T-helper 17 cell (primary cell): ENCODE measurements around the gene MPC1L. TPM values are rescaled to one million over a fixed set of nuclear protein-coding genes. Genes with fewer than 3 reads are reported as not detected.
"Not testable (repeated sequence)": the region's sequence is repeated elsewhere in the genome, so short reads cannot be mapped to it uniquely, and the experiment has no call there.

ENCODE experiments used
- ATAC-seq: fragments of 150-1000 bp; cut with Tn5 transposase; 2 replicates; pipeline ENCODE4 v1.10.0; 2021; ENCODE audit warnings: mild to moderate bottlenecking, moderate library complexity
- DNase-seq, 3 donors: peaks; one replicate each; pipeline versions ENCODE4 v3.0.0 to v3.0.0-alpha.2; 2020 to 2021
- H3K9me3 ChIP-seq: one replicate; pipeline ENCODE4 v1.7.0; 2013; ENCODE audit warnings: low read length, mild to moderate bottlenecking; ENCODE audit not compliant: control insufficient read depth, poor library complexity, severe bottlenecking
- H3K27ac Mint-ChIP-seq: one replicate; pipeline ENCODE4 v1.8.0; 2022; ENCODE audit warnings: mild to moderate bottlenecking, moderate library complexity, mixed read lengths
- H3K27me3 Mint-ChIP-seq: one replicate; pipeline ENCODE4 v1.8.0; 2022; ENCODE audit warnings: mixed read lengths
- H3K36me3 Mint-ChIP-seq: one replicate; pipeline ENCODE4 v1.8.0; 2022; ENCODE audit warnings: low read depth, mixed read lengths
- H3K4me1 Mint-ChIP-seq: one replicate; pipeline ENCODE4 v1.8.0; 2022; ENCODE audit warnings: mild to moderate bottlenecking, mixed read lengths
- H3K4me3 Mint-ChIP-seq: one replicate; pipeline ENCODE4 v1.8.0; 2022; ENCODE audit warnings: mild to moderate bottlenecking, moderate library complexity, mixed read lengths
- total RNA-seq, 4 donors: library from RNA in 2 of 4; stranded (reverse) in 2 of 4; gene quantifications; one replicate each; pipeline ENCODE4 v1.2.3 and lab custom pipeline; 2022 to 2026

MPC1L gene
- total RNA-seq, 2 donors from 2014 or later = not detected

- H3K27ac Mint-ChIP-seq = peak overlapping the region; percentile 37
- ATAC-seq = peak; percentile 94
- not testable (repeated sequence) for H3K9me3 ChIP-seq, H3K27me3 Mint-ChIP-seq, DNase-seq, H3K36me3 Mint-ChIP-seq
- H3K4me3 Mint-ChIP-seq = peak overlapping the region; percentile 58
- peaks cover 14% of the 10 kb centered on the region for H3K4me1 Mint-ChIP-seq
Measured at GRCh38 chrX:40589616-40590321, 33.5 kb upstream of the MPC1L start.

GRCh38 chrX:40603446-40603845, 19.8 kb upstream of the MPC1L start:
- DNase-seq (no peak), ATAC-seq (no peak)
- Mint-ChIP-seq H3K4me1 (no peaks in the 10 kb centered on the region), H3K36me3 (peaks cover 3% of the 10 kb centered on the region), H3K27me3 (no peaks in the 10 kb centered on the region), H3K27ac (peak overlapping the region; percentile 71), H3K4me3 (no peak overlapping the region)
- H3K9me3 ChIP-seq = no peaks in the 10 kb centered on the region

- no peak for ATAC-seq
- H3K4me1 Mint-ChIP-seq = no peaks in the 10 kb centered on the region
- peaks cover 3% of the 10 kb centered on the region for H3K36me3 Mint-ChIP-seq
- no peak overlapping the region for H3K4me3 Mint-ChIP-seq
- no peaks in the 10 kb centered on the region for H3K27me3 Mint-ChIP-seq
- DNase-seq = no peak
- no peak overlapping the region for H3K27ac Mint-ChIP-seq
- H3K9me3 ChIP-seq = no peaks in the 10 kb centered on the region
Measured at GRCh38 chrX:40607381-40607780, 15.8 kb upstream of the MPC1L start.

- no peaks in the 10 kb centered on the region for H3K9me3 ChIP-seq
- no peak for DNase-seq
- Mint-ChIP-seq H3K27ac (no peak overlapping the region), H3K36me3 (no peaks in the 10 kb centered on the region), H3K4me1 (no peaks in the 10 kb centered on the region), H3K27me3 (no peaks in the 10 kb centered on the region), H3K4me3 (no peak overlapping the region)
- no peak for ATAC-seq
Measured at GRCh38 chrX:40612511-40612910, 10.7 kb upstream of the MPC1L start.

- H3K27ac Mint-ChIP-seq = no peak overlapping the region
- no peak for DNase-seq
- ATAC-seq = no peak
- H3K4me1 Mint-ChIP-seq = no peaks in the 10 kb centered on the region
- H3K36me3 Mint-ChIP-seq = no peaks in the 10 kb centered on the region
- no peaks in the 10 kb centered on the region for H3K9me3 ChIP-seq
- H3K4me3 Mint-ChIP-seq = no peak overlapping the region
- H3K27me3 Mint-ChIP-seq = no peaks in the 10 kb centered on the region
Measured at GRCh38 chrX:40615976-40616375, 7.3 kb upstream of the MPC1L start.

- no peaks in the 10 kb centered on the region for H3K27me3 Mint-ChIP-seq
- H3K4me3 Mint-ChIP-seq = no peak overlapping the region
- H3K27ac Mint-ChIP-seq = no peak overlapping the region
- H3K36me3 Mint-ChIP-seq = no peaks in the 10 kb centered on the region
- no peaks in the 10 kb centered on the region for H3K9me3 ChIP-seq
- H3K4me1 Mint-ChIP-seq = no peaks in the 10 kb centered on the region
- ATAC-seq (no peak), DNase-seq (no peak)
Measured at GRCh38 chrX:40617566-40617965, 5.7 kb upstream of the MPC1L start.

- DNase-seq (no peak), ATAC-seq (no peak)
- H3K27ac Mint-ChIP-seq = no peak overlapping the region
- H3K27me3 Mint-ChIP-seq = no peaks in the 10 kb centered on the region
- H3K9me3 ChIP-seq = no peaks in the 10 kb centered on the region
- H3K36me3 Mint-ChIP-seq = no peaks in the 10 kb centered on the region
- no peaks in the 10 kb centered on the region for H3K4me1 Mint-ChIP-seq
- no peak overlapping the region for H3K4me3 Mint-ChIP-seq
Measured at GRCh38 chrX:40622479-40623138, 619 bp upstream of the MPC1L start.

GRCh38 chrX:40623665-40624064, 437 bp downstream of the MPC1L start:
- DNase-seq (no peak), ATAC-seq (no peak)
- H3K27ac Mint-ChIP-seq = no peak overlapping the region
- H3K4me3 Mint-ChIP-seq = no peak overlapping the region
- H3K27me3 Mint-ChIP-seq = no peaks in the 10 kb centered on the region
- no peaks in the 10 kb centered on the region for H3K36me3 Mint-ChIP-seq
- H3K9me3 ChIP-seq = no peaks in the 10 kb centered on the region
- no peaks in the 10 kb centered on the region for H3K4me1 Mint-ChIP-seq

GRCh38 chrX:40625294-40625693, 2.1 kb downstream of the MPC1L start:
- no peaks in the 10 kb centered on the region for H3K27me3 Mint-ChIP-seq

GRCh38 chrX:40628506-40628905, 5.3 kb downstream of the MPC1L start:
- H3K9me3 ChIP-seq = no peaks in the 10 kb centered on the region
- peaks cover 8% of the 10 kb centered on the region for H3K36me3 Mint-ChIP-seq
- no peak for ATAC-seq
- peaks cover 10% of the 10 kb centered on the region for H3K4me1 Mint-ChIP-seq
- H3K27ac Mint-ChIP-seq = no peak overlapping the region
- no peaks in the 10 kb centered on the region for H3K27me3 Mint-ChIP-seq
- no peak overlapping the region for H3K4me3 Mint-ChIP-seq
- no peak for DNase-seq

More at GRCh38 chrX:40625294-40625693, 2.1 kb downstream of the MPC1L start:
- no peak for ATAC-seq
- no peak for DNase-seq
- H3K27ac Mint-ChIP-seq = no peak overlapping the region
- no peaks in the 10 kb centered on the region for H3K4me1 Mint-ChIP-seq
- no peaks in the 10 kb centered on the region for H3K36me3 Mint-ChIP-seq
- no peak overlapping the region for H3K4me3 Mint-ChIP-seq
- no peaks in the 10 kb centered on the region for H3K9me3 ChIP-seq

- H3K9me3 ChIP-seq = no peaks in the 10 kb centered on the region
- no peaks in the 10 kb centered on the region for H3K27me3 Mint-ChIP-seq
- no peak for ATAC-seq
- H3K36me3 Mint-ChIP-seq = peaks cover 8% of the 10 kb centered on the region
- no peak overlapping the region for H3K4me3 Mint-ChIP-seq
- DNase-seq = no peak
- peaks cover 12% of the 10 kb centered on the region for H3K4me1 Mint-ChIP-seq
- H3K27ac Mint-ChIP-seq = no peak overlapping the region
Measured at GRCh38 chrX:40632199-40632598, 9.0 kb downstream of the MPC1L start.

- H3K9me3 ChIP-seq = no peaks in the 10 kb centered on the region
- Mint-ChIP-seq H3K36me3 (peaks cover 5% of the 10 kb centered on the region), H3K4me1 (peaks cover 18% of the 10 kb centered on the region), H3K27me3 (no peaks in the 10 kb centered on the region), H3K27ac (no peak overlapping the region), H3K4me3 (no peak overlapping the region)
- DNase-seq = no peak
- no peak for ATAC-seq
Measured at GRCh38 chrX:40637687-40638086, 14.5 kb downstream of the MPC1L start.

GRCh38 chrX:40644176-40644575, 20.9 kb downstream of the MPC1L start:
- peaks cover 9% of the 10 kb centered on the region for H3K36me3 Mint-ChIP-seq
- peak overlapping the region; percentile 99 for H3K4me3 Mint-ChIP-seq
- ATAC-seq = no peak
- DNase-seq = no peak
- peaks cover 22% of the 10 kb centered on the region for H3K4me1 Mint-ChIP-seq
- no peaks in the 10 kb centered on the region for H3K9me3 ChIP-seq
- peak overlapping the region; percentile 96 for H3K27ac Mint-ChIP-seq
- no peaks in the 10 kb centered on the region for H3K27me3 Mint-ChIP-seq
